ENCODE results near the gene TMIGD1. TPM values are rescaled to one million over a fixed set of nuclear protein-coding genes. Genes with fewer than 3 reads are reported as not detected.
A peak's percentile ranks its signal among the peaks of the same experiment; 100 is the strongest.

Gene TMIGD1, protein sequence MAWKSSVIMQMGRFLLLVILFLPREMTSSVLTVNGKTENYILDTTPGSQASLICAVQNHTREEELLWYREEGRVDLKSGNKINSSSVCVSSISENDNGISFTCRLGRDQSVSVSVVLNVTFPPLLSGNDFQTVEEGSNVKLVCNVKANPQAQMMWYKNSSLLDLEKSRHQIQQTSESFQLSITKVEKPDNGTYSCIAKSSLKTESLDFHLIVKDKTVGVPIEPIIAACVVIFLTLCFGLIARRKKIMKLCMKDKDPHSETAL
- not detected in 2 replicates for total RNA-seq
- long read RNA-seq: 0 reads

DNA sequence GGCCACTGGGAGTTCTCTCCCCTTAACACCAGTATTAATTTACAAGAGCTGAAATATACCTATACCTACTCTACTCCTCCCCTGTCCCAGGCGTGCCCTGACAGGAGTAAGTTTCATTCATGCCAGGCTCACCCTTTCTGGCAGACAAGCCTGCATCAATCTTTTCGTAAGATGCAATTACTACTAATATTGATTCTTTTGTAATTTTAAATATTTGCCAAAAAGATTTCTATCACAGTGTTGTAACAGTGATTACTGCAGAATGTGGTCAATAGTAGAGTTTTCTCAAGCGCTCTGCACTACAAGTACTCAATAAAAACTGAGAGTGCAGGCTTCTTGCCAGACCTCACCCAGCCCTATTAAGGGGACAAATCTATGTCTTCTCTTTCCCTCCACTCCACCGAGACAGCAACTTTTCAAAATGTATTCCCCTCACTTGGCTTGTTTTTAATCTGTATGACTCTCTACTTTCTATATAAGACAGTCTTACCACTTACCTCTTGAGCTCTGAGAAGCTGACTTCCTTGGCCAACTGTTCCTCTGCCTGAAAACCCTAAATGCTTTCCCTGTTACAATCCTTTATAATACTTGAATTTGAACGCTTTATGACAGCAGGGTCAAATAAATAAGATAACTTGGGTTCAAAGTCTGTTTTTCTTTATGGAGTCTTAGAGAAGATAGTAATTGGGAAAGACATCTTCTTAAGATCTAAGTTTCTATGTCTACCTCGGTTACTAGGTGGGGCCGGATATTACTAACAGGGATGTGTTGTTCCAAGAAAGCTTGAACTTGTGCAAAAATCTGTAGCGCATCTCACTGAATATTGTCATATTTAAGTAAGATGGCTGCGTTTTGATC lies at the start of gene TMIGD1:
TSS of gene TMIGD1 (minus strand) at position 555 of the 858 bp plus-strand sequence. CDS start 1,924 bp downstream, outside the sequence.
- TF ChIP-seq, protein P1, sequence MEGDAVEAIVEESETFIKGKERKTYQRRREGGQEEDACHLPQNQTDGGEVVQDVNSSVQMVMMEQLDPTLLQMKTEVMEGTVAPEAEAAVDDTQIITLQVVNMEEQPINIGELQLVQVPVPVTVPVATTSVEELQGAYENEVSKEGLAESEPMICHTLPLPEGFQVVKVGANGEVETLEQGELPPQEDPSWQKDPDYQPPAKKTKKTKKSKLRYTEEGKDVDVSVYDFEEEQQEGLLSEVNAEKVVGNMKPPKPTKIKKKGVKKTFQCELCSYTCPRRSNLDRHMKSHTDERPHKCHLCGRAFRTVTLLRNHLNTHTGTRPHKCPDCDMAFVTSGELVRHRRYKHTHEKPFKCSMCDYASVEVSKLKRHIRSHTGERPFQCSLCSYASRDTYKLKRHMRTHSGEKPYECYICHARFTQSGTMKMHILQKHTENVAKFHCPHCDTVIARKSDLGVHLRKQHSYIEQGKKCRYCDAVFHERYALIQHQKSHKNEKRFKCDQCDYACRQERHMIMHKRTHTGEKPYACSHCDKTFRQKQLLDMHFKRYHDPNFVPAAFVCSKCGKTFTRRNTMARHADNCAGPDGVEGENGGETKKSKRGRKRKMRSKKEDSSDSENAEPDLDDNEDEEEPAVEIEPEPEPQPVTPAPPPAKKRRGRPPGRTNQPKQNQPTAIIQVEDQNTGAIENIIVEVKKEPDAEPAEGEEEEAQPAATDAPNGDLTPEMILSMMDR (conservative IDR thresholded peaks at IDR 0.05): no peak
- H3K4me3 Mint-ChIP-seq: no peak within 1 kb of the TSS
- no peak within 1 kb of the TSS for H3K27ac Mint-ChIP-seq (ENCODE audit: unreplicated experiment)
- no peak for DNase-seq (ENCODE audit: low read depth, low spot score)
- peaks cover 18% of the 10 kb centered on the region for H3K4me1 Mint-ChIP-seq
- H3K9me3 Mint-ChIP-seq: no peaks in the 10 kb centered on the region
- H3K36me3 Mint-ChIP-seq (ENCODE audit: low read depth): no peaks in the 10 kb centered on the region
- H3K27me3 Mint-ChIP-seq (ENCODE audit: low read depth): peaks cover 7% of the 10 kb centered on the region

- TF ChIP-seq, protein P1 (conservative IDR thresholded peaks at IDR 0.05): no peak
- DNase-seq (ENCODE audit: low read depth, low spot score): no peak
- H3K27ac Mint-ChIP-seq (ENCODE audit: unreplicated experiment): no peak overlapping the region
- H3K27me3 Mint-ChIP-seq (ENCODE audit: low read depth): peaks cover 9% of the 10 kb centered on the region
- peaks cover 47% of the 10 kb centered on the region for H3K4me1 Mint-ChIP-seq
- H3K36me3 Mint-ChIP-seq (ENCODE audit: low read depth): peaks cover 5% of the 10 kb centered on the region
- no peaks in the 10 kb centered on the region for H3K9me3 Mint-ChIP-seq
- no peak overlapping the region for H3K4me3 Mint-ChIP-seq
Observed at GRCh38 chr17:30382345-30382744, 48.5 kb upstream of the TMIGD1 start.

DNA sequence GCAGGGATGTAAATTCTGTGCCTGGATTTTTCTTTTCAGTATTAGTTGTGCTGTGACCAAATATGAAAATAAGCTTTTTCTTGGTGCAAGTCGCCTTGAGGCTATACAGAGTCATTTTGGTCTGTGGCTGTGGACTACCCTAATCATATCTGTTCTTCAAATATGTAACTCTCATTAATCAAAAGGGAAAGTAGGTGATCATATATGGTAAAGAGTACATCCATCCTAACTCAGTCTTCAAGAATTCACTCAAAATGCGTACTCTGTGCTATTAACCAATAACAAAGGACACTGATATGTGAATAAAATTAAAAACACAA lies 47.4 kb upstream of the TMIGD1 start:
- Mint-ChIP-seq H3K4me3 (peak overlapping the region; percentile 88), H3K9me3 (no peaks in the 10 kb centered on the region), H3K36me3 (ENCODE audit: low read depth) (peaks cover 5% of the 10 kb centered on the region), H3K27ac (ENCODE audit: unreplicated experiment) (no peak overlapping the region), H3K27me3 (ENCODE audit: low read depth) (peaks cover 18% of the 10 kb centered on the region), H3K4me1 (peaks cover 57% of the 10 kb centered on the region)
- TF ChIP-seq, protein P1 (conservative IDR thresholded peaks at IDR 0.05): no peak
- no peak for DNase-seq (ENCODE audit: low read depth, low spot score)

- no peak overlapping the region for H3K27ac Mint-ChIP-seq (ENCODE audit: unreplicated experiment)
- peaks cover 57% of the 10 kb centered on the region for H3K4me1 Mint-ChIP-seq
- TF ChIP-seq, protein P1 (conservative IDR thresholded peaks at IDR 0.05): no peak
Observed at GRCh38 chr17:30380643-30381339, 46.9 kb upstream of the TMIGD1 start.

GRCh38 chr17:30379903-30380381 lies 46.1 kb upstream of the TMIGD1 start:
- Mint-ChIP-seq H3K27ac (ENCODE audit: unreplicated experiment) (no peak overlapping the region), H3K4me3 (peak overlapping the region; percentile 88), H3K36me3 (ENCODE audit: low read depth) (no peaks in the 10 kb centered on the region), H3K27me3 (ENCODE audit: low read depth) (peaks cover 18% of the 10 kb centered on the region), H3K9me3 (no peaks in the 10 kb centered on the region), H3K4me1 (peaks cover 53% of the 10 kb centered on the region)
- TF ChIP-seq, protein P1 (conservative IDR thresholded peaks at IDR 0.05): no peak
- no peak for DNase-seq (ENCODE audit: low read depth, low spot score)

More at GRCh38 chr17:30380643-30381339, 46.9 kb upstream of the TMIGD1 start:
- H3K36me3 Mint-ChIP-seq (ENCODE audit: low read depth): peaks cover 5% of the 10 kb centered on the region
- no peak for DNase-seq (ENCODE audit: low read depth, low spot score)
- no peaks in the 10 kb centered on the region for H3K9me3 Mint-ChIP-seq
- peak overlapping the region; percentile 88 for H3K4me3 Mint-ChIP-seq
- peaks cover 18% of the 10 kb centered on the region for H3K27me3 Mint-ChIP-seq (ENCODE audit: low read depth)
